ENCODE data around the gene PIANP.

GRCh38 chr12:6688999-6689882, 11.4 kb downstream of the PIANP start, which contains the start of gene ZNF384:
- TF ChIP-seq CTCF (IDR thresholded peaks at IDR 0.05) = peak in 3 of 6 experiments; percentile 23 to 53 (median 48)
- TF ChIP-seq POLR2A (IDR thresholded peaks at IDR 0.05) = peak in 1 of 4 donors; percentile 52
